Right ventricle myocardium inferior (tissue), 1 donor: ENCODE results near the gene GPD2. TPM values are rescaled to one million over a fixed set of nuclear protein-coding genes. Genes with fewer than 3 reads are reported as not detected.

Source experiments
- ATAC-seq: fragments of 200-7000 bp; cut with Tn5 transposase; one replicate; pipeline ENCODE4 v1.9.1; 2020; ENCODE audit warnings: mild to moderate bottlenecking, moderate library complexity
- DNase-seq: peaks from one replicate; pipeline ENCODE4 v3.0.0; 2021; ENCODE audit errors: missing footprints
- intact Hi-C: fragments of 100-400 bp; cut with DNase I; formaldehyde crosslinking; loops from one replicate; pipeline ENCODE4 v1.11.0; 2022
- long read RNA-seq: library from polyadenylated mRNA; unstranded; transcript quantifications from one replicate; pipeline ENCODE4 v2.0.0, GENCODE V29; 2021
- total RNA-seq: library from RNA; stranded (reverse); fragmentation: NEBNext Ultra II Directional; extraction: Animal tissue kit (Norgen Biotek cat#: 25700); gene quantifications from one replicate; pipeline ENCODE4 v1.2.1, GENCODE V29; 2021
- donor health status: DM: no; HTN: yes; CAD: no; lungs with severe emphysema.

Gene GPD2
- total RNA-seq = 18.7 TPM
- long read RNA-seq, full-length matches to known transcripts = 1 of 1 reads
- long read RNA-seq, partial matches to known transcripts = 0 of 1 reads
- long read RNA-seq, other reads (novel, unspliced or antisense) = 0 of 1 reads

GRCh38 chr2:156435718-156436496, at the start of gene GPD2:
TSS of gene GPD2 (plus strand) at chr2:156436379. CDS start at chr2:156476106, 39,727 bp downstream.
- peak; percentile 97 for DNase-seq
- intact Hi-C loops = loop anchor here (1.0 to 10.0 kb wide), 6 partner anchors 36 to 151 kb away; no protein-coding TSS in a partner anchor
- ATAC-seq = peak; percentile 99

GRCh38 chr2:156394033-156394741, 42.0 kb upstream of the GPD2 start:
- intact Hi-C loops = no loop called here
- no peak for DNase-seq
- no peak for ATAC-seq

GRCh38 chr2:156396126-156396525, 40.1 kb upstream of the GPD2 start:
- DNase-seq (no peak), ATAC-seq (no peak)
- intact Hi-C loops = no loop called here

GRCh38 chr2:156397229-156397628, 39.0 kb upstream of the GPD2 start:
- ATAC-seq (no peak), DNase-seq (no peak)
- intact Hi-C loops = no loop called here

GRCh38 chr2:156398176-156398575, 38.0 kb upstream of the GPD2 start:
- DNase-seq (no peak), ATAC-seq (no peak)
- intact Hi-C loops = no loop called here

GRCh38 chr2:156399224-156399949, 36.8 kb upstream of the GPD2 start:
- intact Hi-C loops = no loop called here
- DNase-seq (no peak), ATAC-seq (no peak)

- intact Hi-C loops = loop anchor here (1.0 to 2.0 kb wide), 3 partner anchors 35 to 65 kb away; no protein-coding TSS in a partner anchor
Observed at GRCh38 chr2:156399950-156400705, 36.1 kb upstream of the GPD2 start.

GRCh38 chr2:156400706-156401678, 35.2 kb upstream of the GPD2 start:
- peak; percentile 72 for DNase-seq
- peak; percentile 92 for ATAC-seq
- intact Hi-C loops = loop anchor here (1.0 to 2.0 kb wide), 3 partner anchors 34 to 66 kb away; no protein-coding TSS in a partner anchor

More at GRCh38 chr2:156399950-156400705, 36.1 kb upstream of the GPD2 start:
- ATAC-seq (peak; percentile 94), DNase-seq (peak; percentile 91)

- ATAC-seq (no peak), DNase-seq (no peak)
- intact Hi-C loops = loop anchor here (2.0 kb wide), 1 partner anchor 67 kb away; no protein-coding TSS in a partner anchor
Observed at GRCh38 chr2:156401861-156402260, 34.3 kb upstream of the GPD2 start.

GRCh38 chr2:156405586-156405985, 30.6 kb upstream of the GPD2 start:
- peak; percentile 51 for ATAC-seq

GRCh38 chr2:156411835-156412234, 24.3 kb upstream of the GPD2 start:
- intact Hi-C loops = no loop called here

More at GRCh38 chr2:156405586-156405985, 30.6 kb upstream of the GPD2 start:
- DNase-seq = peak; percentile 68
- intact Hi-C loops = no loop called here

GRCh38 chr2:156421851-156422250, 14.3 kb upstream of the GPD2 start:
- DNase-seq (no peak), ATAC-seq (no peak)
- intact Hi-C loops = no loop called here

More at GRCh38 chr2:156411835-156412234, 24.3 kb upstream of the GPD2 start:
- no peak for ATAC-seq
- no peak for DNase-seq

GRCh38 chr2:156423674-156424282, 12.4 kb upstream of the GPD2 start:
- ATAC-seq = no peak
- DNase-seq = no peak
- intact Hi-C loops = no loop called here

GRCh38 chr2:156427074-156427473, 9.1 kb upstream of the GPD2 start:
- ATAC-seq (no peak), DNase-seq (no peak)
- intact Hi-C loops = no loop called here

GRCh38 chr2:156429211-156429610, 7.0 kb upstream of the GPD2 start:
- intact Hi-C loops = no loop called here
- ATAC-seq (no peak), DNase-seq (no peak)

- intact Hi-C loops = loop anchor here (10.0 kb wide), 1 partner anchor 134 kb away; no protein-coding TSS in a partner anchor
- DNase-seq = no peak
- ATAC-seq = no peak
Observed at GRCh38 chr2:156430236-156430979, 5.8 kb upstream of the GPD2 start.
